OCI-LY7 (cell line): Measurements from ENCODE around the gene DDAH1. TPM values are rescaled to one million over a fixed set of nuclear protein-coding genes. Genes with fewer than 3 reads are reported as not detected.

Source experiments
- BruUV-seq: library from RNA; stranded (reverse); fragments of 400-500 nt; replicated peaks from 2 replicates; lab custom pipeline; 2021; lab: Mats Ljungman, UMichigan
- CTCF ChIA-PET: fragments of 300-600 bp; sonication (Branson Sonifier 250); formaldehyde crosslinking; loops from one replicate; lab custom pipeline; 2022; ENCODE audit warnings: antibody characterized with exemption; ENCODE audit not compliant: unreplicated experiment; lab: Charles Lee
- POLR2A ChIA-PET: fragments of 300-600 bp; sonication (Branson Sonifier 250); formaldehyde crosslinking; loops from one replicate; lab custom pipeline; 2022; ENCODE audit warnings: antibody characterized with exemption; lab: Charles Lee
- DNase-seq: peaks from one replicate; pipeline ENCODE4 v3.0.0-alpha.2; 2015; ENCODE audit warnings: low spot score
- H2AFZ ChIP-seq: fragments of 200-600 bp; sonication (generic), shearing (Covaris generic); 2 replicates; pipeline ENCODE4 v1.6.1; 2014; ENCODE audit warnings: mild to moderate bottlenecking, antibody characterized with exemption, low read length, moderate library complexity
- H3K27ac ChIP-seq: fragments of 200-600 bp; sonication (generic); 2 replicates; pipeline ENCODE4 v1.5.1; 2014; ENCODE audit warnings: mixed run types, low read depth, mild to moderate bottlenecking, moderate library complexity, low read length, inconsistent platforms; ENCODE audit not compliant: poor library complexity, severe bottlenecking
- H3K36me3 ChIP-seq: fragments of 200-600 bp; sonication (generic); 2 replicates; pipeline ENCODE4 v1.6.1; 2014; ENCODE audit warnings: mild to moderate bottlenecking, antibody characterized with exemption, low read length, moderate library complexity, mixed read lengths; ENCODE audit not compliant: insufficient read depth
- H3K4me1 ChIP-seq: fragments of 200-600 bp; sonication (generic); 2 replicates; pipeline ENCODE4 v1.5.1; 2014; ENCODE audit warnings: mild to moderate bottlenecking, low read length; ENCODE audit not compliant: insufficient read depth, poor library complexity, severe bottlenecking
- H3K4me2 ChIP-seq: fragments of 200-600 bp; sonication (generic); 2 replicates; pipeline ENCODE4 v1.6.1; 2014; ENCODE audit warnings: mild to moderate bottlenecking, low read length
- H3K4me3 ChIP-seq: fragments of 200-600 bp; sonication (generic); 2 replicates; pipeline ENCODE4 v1.5.1; 2014; ENCODE audit warnings: mild to moderate bottlenecking, low read depth, low read length; ENCODE audit not compliant: poor library complexity, severe bottlenecking
- H3K79me2 ChIP-seq: fragments of 200-600 bp; sonication (generic); 2 replicates; pipeline ENCODE4 v1.6.1; 2016; ENCODE audit warnings: low read depth, mild to moderate bottlenecking, low read length, moderate library complexity, mixed read lengths; ENCODE audit not compliant: insufficient read depth
- H3K9me2 ChIP-seq: fragments of 200-600 bp; sonication (generic); 2 replicates; pipeline ENCODE4 v1.6.1; 2016; ENCODE audit warnings: mild to moderate bottlenecking, low read length, mixed read lengths; ENCODE audit not compliant: insufficient read depth
- H3K9me3 ChIP-seq: fragments of 200-600 bp; sonication (generic); 2 replicates; pipeline ENCODE4 v1.6.1; 2014; ENCODE audit warnings: mild to moderate bottlenecking, mixed run types, low read length, mixed read lengths
- H4K20me1 ChIP-seq: fragments of 200-600 bp; sonication (generic); 2 replicates; pipeline ENCODE4 v1.6.1; 2014; ENCODE audit warnings: mild to moderate bottlenecking, antibody characterized with exemption, low read length, moderate library complexity, mixed read lengths; ENCODE audit not compliant: insufficient read depth
- EZH2phosphoT487 ChIP-seq: fragments of 200-600 bp; sonication (generic); IDR thresholded peaks from 2 replicates; pipeline ENCODE4 v1.6.1; 2018; ENCODE audit warnings: low read depth, borderline replicate concordance, mild to moderate bottlenecking, mixed run types, antibody characterized with exemption, low read length, moderate library complexity, mixed read lengths
- intact Hi-C: fragments of 100-400 bp; cut with micrococcal nuclease; formaldehyde crosslinking; loops from one replicate; pipeline ENCODE4 v1.10.0; 2022; ENCODE audit not compliant: unreplicated experiment
- total RNA-seq, 2 experiments: library from RNA; depleted of rRNA in 1 of 2; stranded (reverse); fragments of >200 nt in 1 of 2; shearing (Covaris generic) in 1 of 2; gene quantifications; 2 replicates each; pipeline ENCODE4 v1.2.3, GENCODE V29; 2014 to 2022
- TF ChIP-seq, protein P1 (sequence below): fragments of 200-600 bp; sonication (generic); conservative IDR thresholded peaks from 2 replicates; pipeline ENCODE4 v1.5.1; 2014; ENCODE audit warnings: mild to moderate bottlenecking, antibody characterized with exemption, low read length, moderate library complexity, mixed read lengths

DDAH1 gene
- total RNA-seq, 2 experiments from 2014 or later, result not detected

DNA sequence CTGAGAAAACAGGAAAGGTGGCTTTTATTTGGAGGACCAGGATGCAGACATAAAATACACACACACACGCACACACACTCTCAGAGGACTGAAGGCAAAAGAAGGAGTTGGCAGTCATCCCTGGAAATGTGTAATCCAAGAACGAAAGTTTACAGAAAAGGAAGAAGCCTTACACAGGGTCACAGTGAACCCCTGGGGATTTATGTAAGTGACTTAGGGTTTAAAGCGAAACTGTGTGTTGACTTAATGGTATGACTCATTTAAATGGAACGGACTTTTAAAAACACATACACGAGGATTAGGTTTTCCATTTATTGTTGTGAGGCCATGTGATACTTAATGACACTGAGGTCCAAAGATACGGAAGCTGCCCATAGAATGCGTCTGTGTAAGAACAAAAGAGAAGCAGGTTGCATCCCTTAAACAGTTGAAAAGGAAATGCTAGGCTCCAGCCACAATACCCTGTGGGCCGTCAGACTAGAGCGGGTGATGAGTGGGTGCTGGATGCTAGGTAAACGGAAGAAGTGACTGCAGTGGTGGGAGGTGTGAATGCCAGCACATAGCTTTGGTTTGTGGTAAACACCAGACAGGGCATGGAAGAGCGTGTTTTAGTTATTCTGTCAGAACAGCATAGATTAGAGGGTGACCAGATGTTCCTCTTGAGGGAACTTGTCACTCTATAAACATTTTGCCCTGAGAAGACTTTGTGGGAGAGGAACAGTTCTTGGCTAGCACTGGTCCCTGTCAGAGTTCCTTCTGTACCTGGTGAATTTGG lies 166.9 kb downstream of the DDAH1 start:
- Histone ChIP-seq H3K27ac (no peak overlapping the region), H2AFZ (no peak overlapping the region), H3K4me1 (no peaks in the 10 kb centered on the region), H3K9me2 (no peaks in the 10 kb centered on the region), H3K9me3 (no peaks in the 10 kb centered on the region), H3K36me3 (no peaks in the 10 kb centered on the region), H3K4me3 (no peak overlapping the region), H3K79me2 (no peaks in the 10 kb centered on the region), H4K20me1 (no peaks in the 10 kb centered on the region), H3K4me2 (no peak overlapping the region)
- intact Hi-C loops, result no loop called here
- ChIA-PET POLR2A (interaction anchor here (0.5 to 1.4 kb wide), 2 partner anchors 21 to 704 kb away, joined by 3 read pairs; no protein-coding TSS in a partner anchor), CTCF (no interaction called here)
- no TSS peak for BruUV-seq
- no peak for DNase-seq
- TF ChIP-seq, protein P1, sequence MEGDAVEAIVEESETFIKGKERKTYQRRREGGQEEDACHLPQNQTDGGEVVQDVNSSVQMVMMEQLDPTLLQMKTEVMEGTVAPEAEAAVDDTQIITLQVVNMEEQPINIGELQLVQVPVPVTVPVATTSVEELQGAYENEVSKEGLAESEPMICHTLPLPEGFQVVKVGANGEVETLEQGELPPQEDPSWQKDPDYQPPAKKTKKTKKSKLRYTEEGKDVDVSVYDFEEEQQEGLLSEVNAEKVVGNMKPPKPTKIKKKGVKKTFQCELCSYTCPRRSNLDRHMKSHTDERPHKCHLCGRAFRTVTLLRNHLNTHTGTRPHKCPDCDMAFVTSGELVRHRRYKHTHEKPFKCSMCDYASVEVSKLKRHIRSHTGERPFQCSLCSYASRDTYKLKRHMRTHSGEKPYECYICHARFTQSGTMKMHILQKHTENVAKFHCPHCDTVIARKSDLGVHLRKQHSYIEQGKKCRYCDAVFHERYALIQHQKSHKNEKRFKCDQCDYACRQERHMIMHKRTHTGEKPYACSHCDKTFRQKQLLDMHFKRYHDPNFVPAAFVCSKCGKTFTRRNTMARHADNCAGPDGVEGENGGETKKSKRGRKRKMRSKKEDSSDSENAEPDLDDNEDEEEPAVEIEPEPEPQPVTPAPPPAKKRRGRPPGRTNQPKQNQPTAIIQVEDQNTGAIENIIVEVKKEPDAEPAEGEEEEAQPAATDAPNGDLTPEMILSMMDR, result no peak
- no peak for TF ChIP-seq EZH2phosphoT487

DNA sequence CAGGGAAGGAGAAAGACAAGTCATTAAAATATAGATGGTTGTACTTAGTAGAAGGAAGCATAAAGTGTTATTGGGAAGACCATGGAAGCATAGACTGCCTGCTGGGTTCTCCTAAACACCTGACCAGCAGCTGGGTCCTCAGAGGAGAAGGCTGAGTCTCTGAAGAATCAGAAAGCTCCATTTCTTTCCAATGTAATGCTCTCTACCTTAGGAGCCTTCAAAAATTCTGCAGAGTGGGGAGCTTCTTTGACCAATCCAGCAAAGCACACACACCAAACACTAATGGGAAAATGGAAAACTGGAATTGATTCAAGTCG lies 167.5 kb downstream of the DDAH1 start:
- H3K4me3 ChIP-seq, result no peak overlapping the region
- H3K4me1 ChIP-seq, result no peaks in the 10 kb centered on the region
- H3K27ac ChIP-seq, result no peak overlapping the region
- H2AFZ ChIP-seq, result no peak overlapping the region
- H3K9me2 ChIP-seq, result no peaks in the 10 kb centered on the region
- H4K20me1 ChIP-seq, result no peaks in the 10 kb centered on the region
- no peak overlapping the region for H3K4me2 ChIP-seq
- POLR2A ChIA-PET, result interaction anchor here (1.4 kb wide), 1 partner anchor 20 kb away, joined by 3 read pairs; no protein-coding TSS in a partner anchor
- no peaks in the 10 kb centered on the region for H3K36me3 ChIP-seq
- intact Hi-C loops, result no loop called here
- DNase-seq, result no peak
- H3K9me3 ChIP-seq, result no peaks in the 10 kb centered on the region
- no TSS peak for BruUV-seq
- CTCF ChIA-PET, result no interaction called here
- no peak for TF ChIP-seq EZH2phosphoT487
- TF ChIP-seq, protein P1, result no peak
- no peaks in the 10 kb centered on the region for H3K79me2 ChIP-seq

DNA sequence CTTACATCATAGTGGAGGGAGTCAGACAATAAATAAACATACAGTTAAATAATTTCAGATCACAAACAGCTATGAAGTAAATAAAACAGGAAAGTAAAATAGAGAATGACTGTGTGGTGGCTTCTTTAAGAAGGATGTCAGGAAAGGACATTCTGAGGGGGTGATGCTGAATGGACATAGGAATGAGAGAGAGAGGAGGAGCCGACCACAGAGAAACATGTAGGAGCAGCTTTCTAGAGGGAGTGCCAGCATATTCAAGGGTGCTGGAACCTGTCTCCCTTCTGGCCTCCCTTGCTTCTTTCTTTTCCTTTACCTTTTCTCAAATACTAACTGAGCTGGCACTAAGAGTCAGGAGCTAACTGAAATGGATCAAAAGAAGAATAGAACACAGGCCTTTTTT lies 168.0 kb downstream of the DDAH1 start:
- no peak for TF ChIP-seq EZH2phosphoT487
- TF ChIP-seq, protein P1, result no peak
- intact Hi-C loops, result no loop called here
- ChIA-PET POLR2A (interaction anchor here (1.4 kb wide), 1 partner anchor 20 kb away, joined by 3 read pairs; no protein-coding TSS in a partner anchor), CTCF (interaction anchor here (0.6 kb wide), 1 partner anchor 766 kb away, joined by 4 read pairs; no protein-coding TSS in a partner anchor)
- H3K9me3 ChIP-seq, result no peaks in the 10 kb centered on the region
- H3K4me1 ChIP-seq, result no peaks in the 10 kb centered on the region
- H3K9me2 ChIP-seq, result no peaks in the 10 kb centered on the region
- H3K27ac ChIP-seq, result no peak overlapping the region
- no peak overlapping the region for H3K4me3 ChIP-seq
- BruUV-seq, result no TSS peak
- no peak overlapping the region for H2AFZ ChIP-seq
- H3K36me3 ChIP-seq, result no peaks in the 10 kb centered on the region
- DNase-seq, result no peak
- no peaks in the 10 kb centered on the region for H3K79me2 ChIP-seq
- H3K4me2 ChIP-seq, result no peak overlapping the region
- H4K20me1 ChIP-seq, result no peaks in the 10 kb centered on the region
